Activated CD4-positive, alpha-beta T cell treated with anti-CD3 and anti-CD28 coated beads for 48 hours (primary cell): ENCODE measurements around the gene PQBP1.

ENCODE experiments used
- DNase-seq: peaks from one replicate; pipeline ENCODE4 v3.0.0-alpha.2; 2020

The PQBP1 gene

DNA sequence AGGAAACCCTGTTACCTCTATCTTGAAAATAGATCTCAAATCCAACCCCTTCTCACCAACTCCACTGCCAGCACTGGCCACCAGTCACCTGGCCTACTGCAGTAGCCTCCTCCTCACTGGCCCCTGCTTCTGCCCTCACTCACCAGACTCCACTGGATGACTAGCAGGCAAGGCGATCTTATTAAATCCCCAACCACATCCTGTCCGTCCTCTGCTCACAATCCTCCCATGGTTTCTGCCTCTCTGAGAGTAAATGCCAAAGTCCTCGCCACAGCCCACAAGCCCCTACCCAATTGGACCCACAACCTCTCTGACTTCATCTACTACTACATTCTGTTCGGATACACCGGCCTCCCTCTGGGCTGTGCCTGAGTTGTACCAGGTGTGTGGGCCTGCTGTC, 26.5 kb downstream of the PQBP1 start:
- no peak for DNase-seq

DNA sequence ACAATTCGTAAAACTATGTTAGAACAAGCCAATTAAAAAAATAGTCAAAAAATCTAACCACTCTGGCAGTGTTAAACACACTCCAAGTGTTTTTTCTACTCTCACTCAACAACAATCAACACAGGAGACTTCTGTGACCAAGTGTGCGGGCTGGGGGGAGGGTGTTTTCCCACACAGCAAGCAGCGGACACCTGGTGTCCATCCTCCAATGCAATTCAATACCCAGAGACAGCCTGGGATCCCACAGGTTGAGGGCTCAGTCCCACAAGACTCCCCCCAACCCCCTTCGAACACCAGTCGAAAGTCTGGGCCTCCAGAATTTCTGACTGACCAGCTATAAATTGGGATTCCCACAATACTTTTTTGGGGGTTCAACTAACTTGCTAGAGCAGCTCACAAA, 29.4 kb downstream of the PQBP1 start:
- no peak for DNase-seq

DNA sequence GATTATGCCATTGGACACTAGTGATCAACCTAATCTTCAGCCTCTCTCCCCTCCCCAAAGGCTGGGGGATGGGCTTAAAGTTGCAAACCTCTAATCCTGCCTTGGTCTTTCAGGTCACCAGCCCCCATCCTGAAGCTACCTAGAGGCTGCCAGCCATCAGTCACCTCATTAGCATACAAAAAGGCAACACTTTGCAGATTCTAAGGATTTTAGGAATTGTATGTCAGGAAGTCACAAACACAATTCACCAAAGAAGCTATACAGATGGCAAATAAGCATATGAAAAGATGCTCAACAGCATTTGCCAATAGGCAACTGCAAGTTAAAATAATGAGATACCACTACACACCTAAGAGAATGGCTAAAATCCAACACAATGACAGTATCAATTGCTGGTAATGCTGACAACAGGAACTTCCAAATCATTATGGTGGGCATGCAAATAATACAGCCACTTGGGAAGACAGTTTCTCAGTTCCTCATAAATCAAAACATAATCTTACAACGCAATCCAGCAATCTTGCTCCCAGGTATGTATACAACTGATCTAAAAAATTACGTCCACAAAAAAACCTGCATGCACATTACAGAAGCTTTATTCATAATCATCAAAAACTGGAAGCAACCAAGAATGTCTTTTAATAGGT, 30.1 kb downstream of the PQBP1 start:
- DNase-seq = no peak

DNA sequence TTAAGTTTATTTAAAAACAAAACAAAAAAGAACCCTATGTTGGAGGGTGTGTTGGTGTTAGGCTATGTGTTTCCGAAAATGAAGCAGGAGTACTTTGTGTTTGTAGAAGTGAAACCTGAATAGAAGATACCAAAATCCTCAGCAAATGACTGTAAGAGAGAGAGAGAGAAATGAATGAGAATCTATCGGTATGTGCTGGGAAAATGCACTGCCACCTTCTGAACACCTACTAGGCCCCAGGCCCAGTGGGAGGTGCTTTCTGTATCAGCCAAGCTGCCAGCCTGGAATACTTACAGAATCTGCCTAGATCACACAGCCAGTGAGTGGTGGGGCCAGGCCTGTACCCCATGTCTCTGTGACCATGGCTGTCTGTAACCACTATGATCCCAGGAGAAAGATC, 36.0 kb downstream of the PQBP1 start:
- peak; percentile 56 for DNase-seq

DNA sequence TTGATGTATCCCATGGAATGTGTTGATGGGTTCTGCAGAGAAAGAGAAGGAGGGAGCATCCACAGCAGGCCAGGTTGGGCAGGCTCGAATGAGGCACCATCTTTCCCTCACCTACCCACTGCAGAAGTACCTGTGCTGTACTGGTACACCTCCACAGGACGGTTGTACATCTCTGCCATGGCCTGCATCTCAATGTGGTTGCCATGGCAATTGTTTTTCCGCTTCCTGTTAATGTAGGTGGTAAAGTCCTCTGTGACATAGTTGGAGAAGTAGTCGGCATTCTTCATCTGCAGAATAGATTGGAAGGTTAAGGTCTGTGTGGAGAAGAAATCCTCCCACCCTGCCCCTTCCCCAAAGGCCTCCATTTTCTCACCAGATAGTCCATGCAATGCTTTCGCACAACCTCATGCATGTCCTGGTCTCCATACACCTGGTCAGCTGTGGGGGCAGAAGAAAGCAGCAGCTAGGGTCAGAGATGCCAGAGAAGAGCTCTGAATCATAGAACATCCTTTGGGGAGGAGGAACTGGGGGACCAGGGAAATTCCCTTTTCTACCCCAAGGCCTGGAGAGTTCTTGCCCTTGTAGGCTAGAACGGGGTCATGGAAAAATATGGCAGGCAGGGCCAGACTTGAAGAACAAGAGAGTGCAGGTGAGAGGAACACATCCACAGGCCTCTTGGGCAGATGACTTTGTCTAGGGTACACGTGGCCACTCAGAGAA, 37.0 kb downstream of the PQBP1 start:
- DNase-seq = peak; percentile 44

DNA sequence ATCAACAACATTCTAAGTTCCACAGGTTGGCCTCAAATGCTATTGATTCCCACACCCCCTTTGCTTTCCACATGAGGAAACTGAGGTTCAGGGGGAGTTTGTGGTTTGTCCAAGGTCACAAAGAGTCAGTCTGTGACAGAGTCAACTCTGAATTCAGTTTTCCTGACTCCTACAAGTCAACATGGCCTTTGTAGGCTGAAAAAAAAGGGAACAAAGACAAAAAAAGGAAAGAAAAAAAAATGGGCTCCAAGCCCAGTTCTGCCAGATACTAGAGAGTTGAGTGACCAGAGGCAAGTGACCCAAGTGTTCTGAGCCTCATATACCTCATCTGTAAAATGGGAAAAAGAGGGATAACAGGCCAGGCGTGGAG, 37.6 kb downstream of the PQBP1 start:
- DNase-seq = no peak

DNA sequence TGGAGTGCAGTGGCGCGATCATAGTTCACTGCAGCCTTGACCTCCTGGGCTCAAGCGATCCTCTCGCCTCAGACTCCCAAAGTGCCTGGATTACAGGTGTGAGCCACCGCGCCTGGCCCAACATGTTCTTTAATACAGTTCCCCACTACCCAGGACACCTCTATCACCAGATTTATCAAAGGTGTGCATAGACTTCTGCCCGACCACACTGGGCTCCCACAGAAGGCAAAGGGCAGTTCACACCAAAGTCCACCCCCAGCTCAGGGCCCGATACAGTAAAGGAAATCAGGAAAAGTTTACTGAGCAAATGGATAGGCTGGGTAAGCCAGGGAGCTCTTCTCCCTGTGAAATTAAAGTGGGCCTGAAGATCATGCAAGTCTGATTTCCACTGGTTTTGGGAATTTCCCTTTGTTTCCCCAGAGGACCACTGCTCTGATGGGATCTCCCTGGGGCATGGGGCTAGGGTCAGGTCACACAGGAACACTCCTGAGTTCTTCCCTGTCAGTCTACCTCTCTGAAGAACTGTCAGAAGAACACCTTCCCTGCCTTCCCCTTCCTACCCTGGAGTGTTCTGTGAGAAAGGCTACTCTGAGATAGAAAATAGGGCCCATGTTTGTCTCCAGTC, 38.8 kb downstream of the PQBP1 start:
- no peak for DNase-seq

DNA sequence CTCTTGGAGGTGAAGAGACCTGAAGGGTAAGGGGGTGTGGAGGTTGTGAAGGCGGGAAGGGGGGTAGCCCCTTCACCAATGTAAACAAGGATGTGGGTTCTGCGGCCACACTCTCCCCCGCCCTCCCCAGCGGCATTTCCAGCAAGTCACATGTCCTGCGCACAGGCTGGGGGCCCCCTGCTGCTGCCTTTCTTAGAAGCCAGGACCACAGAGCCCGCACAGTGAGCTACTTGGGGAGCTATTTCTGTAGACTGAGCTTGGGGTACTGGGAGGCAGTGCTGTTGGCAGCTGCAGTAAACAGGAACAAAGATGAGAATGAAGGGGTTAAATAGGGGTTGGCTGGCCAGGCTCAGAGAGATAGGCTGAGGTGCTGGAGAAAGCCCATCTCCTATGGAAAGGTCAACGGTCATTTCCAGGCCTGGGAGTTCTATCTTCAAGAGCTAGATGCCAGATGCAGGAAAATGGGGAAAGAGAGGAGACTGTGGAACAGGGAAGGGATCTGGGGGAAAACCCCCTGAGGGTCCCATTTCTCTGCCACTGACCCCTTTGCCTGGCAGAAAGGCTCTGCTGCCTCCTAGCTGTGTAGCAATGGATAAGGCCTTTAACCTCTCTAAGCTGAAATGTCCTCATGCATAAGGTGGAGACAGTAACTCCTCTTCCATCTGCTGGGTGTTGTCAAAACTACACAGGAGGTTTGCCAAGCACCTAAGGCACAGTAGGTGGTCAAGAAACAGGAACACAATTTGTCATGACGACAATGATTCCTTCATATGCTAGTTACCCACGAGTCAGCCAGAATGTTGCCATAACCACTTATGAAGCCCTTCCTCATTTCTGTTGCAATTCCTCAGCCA, 39.6 kb downstream of the PQBP1 start:
- DNase-seq = peak; percentile 92

DNA sequence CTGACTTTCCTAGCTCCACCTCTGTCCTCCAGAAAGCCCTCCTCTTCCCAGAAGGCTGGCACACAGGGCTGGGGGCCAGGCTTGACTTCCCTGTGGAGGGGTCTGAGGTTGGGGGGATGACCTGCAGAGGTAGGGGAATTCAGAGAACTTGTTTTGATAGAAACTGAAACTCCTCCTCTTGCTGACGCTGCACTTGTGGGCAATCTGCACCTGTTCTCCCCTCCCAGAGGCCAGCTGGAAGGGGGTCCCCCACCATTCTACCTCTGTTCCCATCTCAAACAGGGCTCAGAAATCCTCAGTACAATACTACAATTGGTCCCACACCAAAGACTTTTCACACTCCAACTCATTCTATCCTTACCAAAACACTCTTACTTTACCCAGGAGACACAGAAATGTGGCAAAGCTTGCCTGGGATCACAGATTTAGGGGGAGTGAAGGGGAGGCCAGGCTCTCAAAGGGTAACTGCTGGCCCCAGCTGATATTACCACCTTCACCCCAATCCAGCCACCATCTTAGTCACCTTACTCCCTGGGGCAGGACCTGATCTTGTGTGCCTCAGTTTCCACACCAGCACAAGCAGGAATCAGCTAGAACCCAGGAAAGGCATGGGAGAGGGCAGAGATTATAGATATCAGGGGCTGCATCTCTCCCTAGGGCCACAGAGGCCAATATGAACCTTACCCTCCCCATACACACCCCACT, 41.1 kb downstream of the PQBP1 start:
- DNase-seq = peak; percentile 84

DNA sequence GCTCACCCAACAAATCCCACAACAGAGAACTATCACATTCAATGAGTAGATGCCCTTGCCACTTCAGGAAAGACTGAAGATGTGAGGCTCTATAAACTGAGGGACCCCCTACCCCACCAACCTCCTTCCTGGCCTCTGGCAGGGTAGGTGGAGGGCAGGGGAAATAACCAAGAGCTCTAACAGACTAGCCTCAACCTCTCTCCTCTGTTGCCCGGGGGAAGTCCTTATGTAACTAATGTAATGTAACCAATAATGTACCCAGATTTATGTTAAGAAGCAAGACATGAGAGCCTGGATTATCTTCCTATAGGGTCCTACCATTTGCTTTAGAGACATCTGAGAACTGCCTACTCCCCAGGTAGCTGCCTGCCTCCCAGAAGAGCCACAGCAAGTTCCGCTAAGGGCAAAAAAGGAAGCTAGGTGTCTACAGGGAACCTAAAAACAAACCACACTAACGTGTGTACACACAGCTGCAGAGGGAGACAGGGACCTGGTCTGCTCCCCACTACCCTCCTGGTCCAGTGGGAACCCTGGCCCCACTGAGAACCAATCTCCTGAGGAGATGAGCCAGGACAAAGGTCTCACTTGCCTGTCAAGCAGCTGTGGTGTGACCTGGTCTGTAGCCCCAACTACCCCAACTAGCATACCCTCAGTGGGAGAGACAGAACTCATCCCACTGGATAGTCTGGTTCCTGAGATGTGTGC, 41.9 kb downstream of the PQBP1 start:
- no peak for DNase-seq

DNA sequence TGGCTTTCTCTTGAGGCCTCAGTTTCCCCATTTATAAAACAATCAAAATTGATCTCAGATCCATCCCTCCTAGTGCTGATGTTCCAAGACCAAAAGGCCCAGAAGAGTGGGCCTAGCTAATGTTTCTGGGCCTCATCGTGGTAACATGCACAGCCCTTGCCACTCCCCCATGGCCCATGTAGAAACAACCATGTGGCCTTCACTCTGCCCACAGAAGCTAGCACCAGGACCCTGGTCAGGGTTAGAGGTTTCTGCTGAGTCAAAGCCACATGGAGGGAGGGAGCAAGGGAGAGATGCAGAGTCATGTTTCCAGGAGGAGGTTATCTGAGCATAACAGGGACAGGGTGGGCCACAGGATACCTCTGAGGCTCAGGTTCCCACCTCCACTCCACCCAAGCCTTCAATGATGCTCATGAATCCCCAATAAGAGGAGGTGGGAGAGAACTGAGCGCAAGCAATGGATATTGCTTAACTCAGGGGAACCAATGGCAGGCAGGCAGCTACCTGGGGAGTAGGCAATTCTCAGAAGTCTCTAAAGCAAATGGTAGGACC, 42.8 kb downstream of the PQBP1 start:
- DNase-seq = no peak

DNA sequence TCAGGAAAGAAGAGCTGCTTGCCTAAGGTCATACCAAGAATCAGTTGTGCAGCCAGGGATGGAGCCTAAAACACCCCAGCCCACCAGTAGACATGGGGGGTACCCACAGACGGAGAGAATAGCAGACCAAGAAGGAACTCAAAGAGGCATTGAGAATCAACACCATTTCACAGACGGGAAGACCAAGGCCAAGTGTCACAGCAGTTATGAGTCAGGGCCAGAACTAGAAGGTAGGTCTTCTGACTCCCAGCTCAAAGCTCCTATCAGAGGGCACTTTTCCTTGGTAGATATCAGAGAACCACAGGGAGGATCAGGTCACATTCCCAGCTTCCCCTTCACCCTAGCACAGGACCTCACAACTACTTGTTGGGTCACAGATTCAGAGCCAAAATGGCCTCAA, 45.2 kb downstream of the PQBP1 start:
- DNase-seq = no peak

DNA sequence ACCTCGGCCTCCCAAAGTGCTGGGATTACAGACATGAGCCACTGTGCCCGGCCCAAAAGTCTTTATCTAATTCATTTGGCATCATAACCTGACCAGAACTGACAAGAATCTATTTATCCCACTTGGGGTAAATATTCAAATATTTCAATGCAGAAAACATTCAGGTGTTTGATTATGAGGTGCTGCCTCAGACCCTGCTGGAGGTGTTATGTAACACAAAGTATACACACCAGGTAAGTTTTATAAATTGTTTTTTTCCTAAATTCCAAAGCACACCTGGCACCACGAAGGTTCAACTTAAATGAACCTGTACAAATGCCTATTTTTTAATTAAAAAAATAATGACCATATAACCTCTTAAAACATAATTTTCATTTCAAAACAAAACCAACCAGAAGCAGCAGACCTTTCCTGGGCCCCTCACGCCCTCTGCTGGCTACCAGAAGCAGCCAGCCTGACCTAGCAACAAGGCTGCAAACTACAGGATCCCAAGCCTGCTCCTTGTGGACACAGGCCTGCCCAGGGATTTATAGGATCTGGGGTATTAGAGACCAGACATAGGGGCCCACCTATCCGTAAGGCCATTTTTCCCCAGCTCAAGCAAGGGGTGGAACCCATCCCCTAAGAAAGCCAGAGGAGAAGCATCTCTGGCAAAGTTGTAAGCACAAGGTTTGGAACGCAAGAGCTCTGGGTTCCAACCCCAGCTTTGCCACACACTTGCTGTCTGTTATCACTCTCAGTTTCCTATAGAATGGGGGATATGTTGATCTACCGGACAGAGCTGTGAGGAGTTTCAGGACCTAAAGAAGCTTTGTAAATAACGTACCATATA, 48.0 kb downstream of the PQBP1 start:
- peak; percentile 54 for DNase-seq

DNA sequence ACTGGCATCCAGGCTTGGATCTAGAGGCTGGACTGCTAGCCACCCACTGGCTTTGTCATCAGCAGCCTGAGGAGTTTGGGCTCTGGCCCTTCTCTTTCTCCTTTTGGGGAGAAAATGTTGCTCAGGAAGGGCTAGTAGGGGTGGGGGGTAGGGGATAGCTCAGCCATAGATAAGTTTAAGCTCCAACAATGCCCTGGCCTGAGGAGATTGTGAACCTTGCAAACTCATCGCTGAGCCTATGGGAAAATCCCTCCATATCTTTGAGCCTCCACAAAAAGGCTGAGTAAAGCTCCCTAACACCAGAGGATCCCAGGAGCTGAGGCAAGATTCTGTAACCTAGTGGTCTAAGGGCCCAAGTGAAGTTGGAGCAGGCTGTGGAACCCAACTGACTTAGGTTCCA, 50.9 kb downstream of the PQBP1 start:
- no peak for DNase-seq
